NK-92 (cell line): ENCODE results near the gene METTL18.

Experiments
- DNase-seq: peaks from one replicate; lab custom pipeline; 2025; ENCODE audit not compliant: unreplicated experiment; lab: John Stamatoyannopoulos, UW

METTL18 gene

DNA sequence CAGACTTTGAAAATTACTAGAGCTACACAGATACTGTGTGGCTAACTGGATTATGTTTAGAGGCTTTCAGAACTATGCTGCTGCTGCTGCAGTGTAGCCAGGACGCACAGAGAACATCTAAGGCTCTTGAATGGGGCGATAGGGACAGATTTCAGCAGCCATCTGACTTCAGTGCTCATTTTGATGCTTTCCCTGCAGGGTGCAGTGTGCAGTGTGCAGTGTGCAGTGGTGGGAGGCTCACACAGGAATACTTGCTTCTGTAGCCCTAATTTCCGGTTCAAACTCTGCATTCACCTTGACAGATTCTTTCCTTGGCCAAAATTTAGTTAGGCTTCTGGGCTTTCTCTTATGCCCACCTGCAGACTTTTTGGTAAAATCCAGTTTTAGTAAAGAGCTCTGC, 7.7 kb downstream of the METTL18 start:
- no peak for DNase-seq

DNA sequence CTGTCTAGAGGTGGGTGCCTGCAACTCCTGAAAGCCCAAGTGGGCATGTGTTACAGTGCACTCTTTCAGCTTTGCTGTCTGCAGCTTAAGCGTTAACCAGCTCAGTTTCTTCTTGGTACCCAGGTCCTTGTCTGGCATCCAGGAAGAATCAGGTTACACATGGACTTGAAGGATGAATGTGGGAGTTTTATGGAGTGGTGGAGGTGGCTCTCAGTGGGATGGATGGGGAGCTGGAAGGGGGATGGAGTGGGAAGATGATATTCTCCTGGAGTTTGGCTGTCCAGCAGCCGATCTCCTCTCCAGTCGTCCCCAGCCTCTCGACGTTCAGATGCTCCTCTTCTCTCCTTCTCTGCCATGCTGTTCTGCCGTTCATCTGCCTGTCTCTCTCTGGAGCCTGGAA, 9.4 kb downstream of the METTL18 start:
- DNase-seq = no peak

DNA sequence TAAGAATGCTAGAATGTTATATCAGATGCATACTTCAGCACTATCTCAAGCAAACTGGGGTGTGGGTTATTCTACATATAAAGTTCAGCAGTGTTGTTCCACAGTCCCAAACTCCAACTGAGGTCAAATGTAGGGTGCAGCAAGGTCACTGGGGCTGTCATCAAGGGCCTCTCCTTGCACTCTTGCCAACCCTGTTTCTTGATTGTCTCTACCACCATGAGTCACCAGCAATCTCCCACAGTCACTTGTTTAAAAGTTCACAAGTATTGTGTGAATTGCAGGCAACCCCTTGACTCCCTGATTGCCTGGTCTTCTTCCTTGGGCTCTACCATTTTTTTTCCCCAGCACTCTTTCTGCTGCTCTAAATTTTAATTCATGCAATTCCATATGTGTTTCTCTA, 10.6 kb downstream of the METTL18 start:
- no peak for DNase-seq

DNA sequence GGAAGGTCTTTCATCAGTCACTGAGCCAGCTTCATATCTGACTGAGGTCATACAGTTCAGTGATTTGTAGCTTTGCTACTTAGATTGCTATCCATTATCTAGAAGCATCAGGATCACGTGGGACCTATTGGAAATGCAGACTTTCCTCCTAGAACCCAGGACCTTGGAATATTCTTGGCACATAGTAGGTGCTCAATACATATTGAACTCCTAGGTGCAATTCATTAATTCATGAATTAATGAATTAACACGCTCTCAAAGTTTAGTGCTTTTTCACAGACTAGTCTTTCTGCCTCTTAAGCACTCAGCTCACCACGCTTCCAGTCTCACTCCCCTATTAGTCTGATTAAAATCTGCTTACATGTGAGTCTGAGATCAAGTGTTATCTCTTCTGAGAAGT, 12.1 kb downstream of the METTL18 start:
- DNase-seq = no peak

DNA sequence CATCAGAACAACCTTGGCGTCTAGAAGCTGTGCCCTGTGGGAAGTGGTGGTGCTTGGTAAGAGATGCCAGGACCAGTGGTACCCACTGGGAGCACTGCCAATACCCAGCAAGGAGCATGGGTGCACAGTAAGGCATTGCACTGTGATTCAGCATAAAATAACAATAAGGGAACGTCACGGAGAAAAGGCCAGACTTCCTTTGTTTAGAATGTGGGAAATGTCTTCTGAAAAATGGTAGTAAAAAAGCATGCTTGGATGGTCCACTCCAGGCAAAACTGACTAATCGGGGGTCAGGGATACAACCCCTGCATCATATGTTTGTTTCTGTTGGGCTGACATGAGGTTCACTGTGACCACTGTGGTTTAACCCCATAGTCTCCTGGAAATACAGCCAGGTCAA, 14.7 kb downstream of the METTL18 start:
- no peak for DNase-seq

DNA sequence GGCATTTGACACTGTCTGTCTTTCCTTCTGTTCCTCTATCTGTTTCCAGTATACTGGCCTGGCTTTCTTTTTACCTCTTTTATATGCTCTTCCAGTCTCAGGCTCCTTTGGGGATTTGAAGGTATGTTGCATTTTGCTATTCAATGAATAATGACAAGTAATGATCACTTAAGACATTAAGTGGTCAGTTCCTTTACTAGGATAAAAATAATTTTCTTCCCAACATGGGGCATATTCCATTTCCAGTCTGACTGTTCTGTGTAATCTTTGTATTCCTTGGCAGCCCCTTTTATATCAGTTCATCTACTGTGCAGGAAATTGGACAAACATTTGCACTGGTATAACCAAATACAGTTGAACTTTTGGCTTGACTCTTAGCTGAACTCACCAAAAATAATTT, 15.6 kb downstream of the METTL18 start:
- no peak for DNase-seq

DNA sequence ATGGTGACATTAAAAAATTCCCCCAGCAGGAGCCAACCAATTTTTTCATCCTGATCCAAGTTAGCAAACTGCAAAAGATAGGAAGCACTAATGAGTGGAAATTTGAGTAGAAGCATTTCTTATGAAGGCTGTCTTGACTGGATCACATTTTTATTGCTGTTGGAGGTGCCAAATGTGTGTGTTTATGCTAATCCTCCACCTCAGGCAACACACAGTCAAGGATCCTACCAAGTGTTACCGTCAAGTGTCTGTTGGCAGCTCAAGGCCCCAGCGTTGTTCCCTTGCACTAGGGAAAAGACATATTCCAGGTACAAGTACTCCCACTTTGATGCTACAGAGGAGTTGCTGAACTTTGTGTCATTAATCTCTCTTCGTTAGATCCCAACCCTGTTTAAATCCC, 18.3 kb downstream of the METTL18 start:
- no peak for DNase-seq

DNA sequence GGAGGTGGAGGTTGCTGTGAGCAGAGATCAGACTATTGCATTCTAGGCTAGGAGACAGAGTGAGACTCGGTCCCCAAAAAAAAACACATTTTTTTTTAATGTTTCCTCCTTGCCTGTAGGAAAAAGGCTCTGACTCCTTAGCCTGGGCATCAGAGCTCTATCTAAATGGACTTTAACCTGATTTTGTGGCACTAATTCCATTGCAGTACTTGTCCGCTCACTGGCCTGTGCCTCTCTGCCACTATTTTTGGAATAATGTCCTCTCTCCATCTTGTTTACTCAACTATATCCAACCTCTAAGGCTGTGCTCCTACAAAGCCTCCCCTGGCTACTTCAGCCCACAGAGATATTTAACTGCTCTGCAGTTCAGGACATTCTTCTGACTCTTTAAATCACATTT, 26.5 kb downstream of the METTL18 start:
- no peak for DNase-seq

DNA sequence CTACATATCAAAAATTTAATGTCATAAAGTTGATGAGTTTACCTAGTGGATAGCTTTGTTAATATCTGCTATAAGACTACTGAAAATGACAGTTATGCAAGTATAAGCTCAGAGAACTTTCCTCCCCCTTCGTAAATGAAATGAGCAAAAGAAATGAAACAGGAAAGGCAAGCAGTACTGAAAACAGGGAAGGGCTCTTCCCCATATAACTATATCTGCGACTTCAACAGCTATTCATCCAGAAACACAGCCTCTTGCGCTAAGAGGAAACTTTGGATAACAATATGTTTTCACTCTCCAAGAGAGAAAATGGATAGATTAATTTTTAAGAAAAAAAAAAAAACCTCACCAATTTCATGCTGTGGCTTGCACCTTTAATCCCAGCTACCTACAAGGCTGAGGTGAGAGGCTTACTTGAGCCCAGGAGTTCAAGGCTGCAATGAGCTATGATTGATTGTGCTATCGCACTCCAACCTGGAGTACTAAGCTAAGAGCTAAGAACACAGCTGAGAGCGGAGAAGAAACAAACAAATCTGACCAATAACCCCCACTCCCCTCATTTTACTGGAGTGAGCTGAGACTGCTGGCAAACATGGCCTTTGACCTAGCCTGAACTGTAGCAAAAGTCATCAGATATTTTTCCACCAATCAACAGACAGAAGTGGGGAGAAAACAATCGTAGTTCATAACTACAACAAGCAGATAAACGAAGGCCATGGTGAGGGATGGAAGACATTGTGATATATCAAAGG, 29.0 kb downstream of the METTL18 start:
- no peak for DNase-seq

DNA sequence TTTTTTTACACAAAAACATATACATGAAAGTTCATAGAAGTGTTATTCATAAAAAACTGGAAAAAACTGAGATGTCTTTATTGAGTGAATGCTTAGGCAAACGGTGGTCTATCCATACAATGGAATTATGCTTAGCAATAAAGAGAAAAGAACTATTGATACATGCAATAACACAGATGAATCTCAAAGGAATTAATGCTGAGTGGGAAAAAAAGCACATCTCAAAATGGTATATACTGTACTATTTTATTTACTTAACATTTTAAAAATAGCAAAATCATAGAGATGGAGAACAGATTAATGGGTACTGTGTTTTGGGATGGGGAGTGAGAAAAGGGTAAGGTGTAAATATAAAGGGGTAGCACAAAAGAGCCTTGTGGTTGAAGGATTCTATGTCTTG, 29.8 kb downstream of the METTL18 start:
- DNase-seq = no peak

DNA sequence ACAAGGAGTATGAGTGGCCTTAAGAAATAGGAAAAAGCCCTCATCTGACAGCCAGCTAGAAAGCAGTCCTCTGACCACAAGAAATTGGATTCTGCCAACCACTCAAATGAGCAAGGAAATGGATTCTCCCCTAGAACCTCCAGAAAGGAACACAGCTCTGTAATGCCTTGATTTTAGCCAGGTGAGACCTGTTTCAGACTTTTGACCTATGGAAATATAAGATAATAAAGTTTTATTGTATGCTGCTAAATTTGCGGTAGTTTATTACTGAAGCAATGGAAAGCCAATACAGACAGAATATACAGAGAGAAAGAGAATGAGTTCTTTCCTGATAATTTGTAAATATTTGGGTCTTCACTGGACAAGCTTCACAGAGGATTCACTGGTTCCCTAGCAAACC, 32.0 kb downstream of the METTL18 start:
- no peak for DNase-seq

DNA sequence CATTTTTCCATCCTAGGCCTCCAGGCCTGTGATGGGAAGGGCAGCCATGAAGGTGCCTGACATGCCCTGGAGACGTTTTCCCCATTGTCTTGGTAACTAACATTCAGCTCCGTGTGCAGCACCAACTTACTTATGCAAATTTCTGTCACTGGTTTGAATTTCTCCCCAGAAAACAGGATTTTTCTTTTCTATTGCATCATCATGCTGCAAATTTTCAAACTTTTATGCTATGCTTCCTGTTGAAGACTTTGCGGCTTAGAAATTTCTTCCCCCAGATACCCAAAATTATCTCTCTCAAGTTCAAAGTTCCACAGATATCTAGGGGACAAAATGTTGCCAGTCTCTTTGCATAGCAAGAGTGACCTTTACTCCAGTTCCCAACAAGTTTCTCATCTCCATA, 35.7 kb downstream of the METTL18 start:
- DNase-seq = no peak

DNA sequence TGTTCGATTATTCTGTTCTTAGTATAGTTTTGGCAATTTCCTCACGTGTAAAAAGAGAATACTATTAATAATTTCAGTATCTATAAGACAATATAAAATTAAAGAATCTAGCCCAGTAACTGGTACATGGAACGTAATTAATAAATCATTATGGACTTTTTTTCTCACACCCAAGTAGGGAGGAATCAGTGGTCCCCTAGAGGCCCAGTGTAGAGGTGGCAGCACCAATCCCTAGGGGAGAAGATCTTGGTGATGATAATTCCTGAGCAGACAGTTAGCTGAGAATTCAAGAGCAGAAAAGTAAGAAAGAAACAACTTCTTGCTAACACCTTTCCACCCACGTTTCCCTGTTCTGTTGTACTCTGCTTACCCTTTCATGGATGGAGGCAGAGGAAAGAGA, 41.2 kb downstream of the METTL18 start:
- DNase-seq = no peak

DNA sequence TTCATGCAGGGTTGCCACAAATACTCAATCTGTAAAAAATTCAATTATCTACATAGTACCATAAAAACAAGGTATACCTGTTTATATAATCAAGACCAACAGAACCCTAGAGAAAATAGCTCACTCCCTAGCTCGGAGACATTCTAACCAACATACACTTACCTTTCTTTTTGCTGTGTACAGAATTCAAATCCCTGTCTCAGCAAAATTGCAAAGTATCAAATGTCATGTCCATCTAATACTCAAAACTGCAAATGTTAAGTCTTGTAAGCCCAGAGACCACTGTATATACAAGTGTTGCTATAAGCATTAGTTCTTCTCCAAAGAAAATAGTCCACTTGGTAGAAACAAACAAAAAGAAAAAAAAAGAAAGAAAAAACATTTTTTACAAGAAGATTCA, 44.7 kb downstream of the METTL18 start:
- no peak for DNase-seq

DNA sequence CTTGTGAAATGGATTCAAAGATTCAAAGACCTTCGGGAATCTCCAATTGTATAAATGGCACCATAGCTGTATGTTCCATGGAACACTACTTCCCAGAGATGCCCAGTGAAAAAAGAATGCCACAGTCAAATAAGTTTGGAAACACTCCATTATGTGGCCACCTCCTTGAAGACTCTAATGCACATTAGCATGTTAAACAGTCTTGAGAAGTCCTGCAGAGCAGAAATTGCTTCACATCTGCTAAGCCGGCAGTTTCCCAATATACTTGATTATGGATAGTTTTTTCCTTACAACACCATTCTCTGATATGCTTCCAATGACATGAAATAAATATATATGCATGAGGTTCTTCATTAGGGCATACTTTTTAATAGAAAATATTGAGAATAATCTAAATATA, 48.2 kb downstream of the METTL18 start:
- no peak for DNase-seq

DNA sequence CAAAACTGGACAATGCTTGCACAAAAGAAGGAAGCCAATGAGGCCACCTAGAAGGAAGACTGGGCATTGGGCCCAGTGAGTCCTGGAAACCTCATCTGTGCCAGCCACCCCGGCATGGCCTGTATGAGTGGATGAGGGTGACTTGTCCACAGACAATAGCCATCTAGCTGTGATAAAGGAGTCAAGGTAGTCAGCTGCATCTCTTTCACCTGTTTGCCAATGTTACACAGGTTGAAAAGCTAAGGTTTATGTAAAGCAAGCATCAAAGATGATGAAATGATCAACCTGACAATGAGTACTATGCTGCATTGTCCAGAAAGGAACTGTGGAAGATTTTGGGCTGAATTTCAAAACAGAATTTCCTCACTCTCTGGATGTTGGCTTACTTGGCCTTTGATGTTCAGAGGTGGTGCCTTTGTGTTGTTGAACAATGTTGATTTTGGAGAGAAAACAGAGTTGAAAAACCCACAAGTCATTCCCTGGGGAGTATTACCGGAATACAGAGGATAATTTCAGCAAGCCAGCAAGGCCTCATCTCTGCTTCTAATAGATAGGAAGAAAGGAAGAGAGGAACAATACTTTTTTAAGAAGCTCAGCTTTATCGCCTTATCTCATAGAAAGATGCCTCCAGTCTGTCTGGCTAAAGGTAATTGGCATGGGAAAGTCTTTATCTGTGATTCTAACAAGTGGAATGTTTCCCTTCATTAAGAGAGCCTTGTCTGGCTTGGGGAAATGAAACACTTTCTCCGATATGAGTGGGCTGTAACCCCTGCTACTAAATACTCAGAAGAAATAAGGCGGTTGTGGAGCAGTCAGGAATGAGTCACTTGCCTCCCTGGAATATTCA, 49.5 kb downstream of the METTL18 start:
- DNase-seq = no peak
